Renal cortical epithelial cell (primary cell): Measurements from ENCODE around the gene FXYD5. TPM values are rescaled to one million over a fixed set of nuclear protein-coding genes. Genes with fewer than 3 reads are reported as not detected.
A peak's percentile ranks its signal among the peaks of the same experiment; 100 is the strongest.

Source experiments
- DNase-seq: peaks from one replicate; pipeline ENCODE4 v3.0.0-alpha.2; 2011; ENCODE audit warnings: low read depth
- total RNA-seq: library from RNA; depleted of rRNA; stranded (reverse); fragments of >200 nt; gene quantifications from 2 replicates; pipeline ENCODE4 v1.2.3, GENCODE V29; 2014

FXYD5 gene, protein sequence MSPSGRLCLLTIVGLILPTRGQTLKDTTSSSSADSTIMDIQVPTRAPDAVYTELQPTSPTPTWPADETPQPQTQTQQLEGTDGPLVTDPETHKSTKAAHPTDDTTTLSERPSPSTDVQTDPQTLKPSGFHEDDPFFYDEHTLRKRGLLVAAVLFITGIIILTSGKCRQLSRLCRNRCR
- 7.2 and 10.1 TPM in 2 replicates for total RNA-seq

DNA sequence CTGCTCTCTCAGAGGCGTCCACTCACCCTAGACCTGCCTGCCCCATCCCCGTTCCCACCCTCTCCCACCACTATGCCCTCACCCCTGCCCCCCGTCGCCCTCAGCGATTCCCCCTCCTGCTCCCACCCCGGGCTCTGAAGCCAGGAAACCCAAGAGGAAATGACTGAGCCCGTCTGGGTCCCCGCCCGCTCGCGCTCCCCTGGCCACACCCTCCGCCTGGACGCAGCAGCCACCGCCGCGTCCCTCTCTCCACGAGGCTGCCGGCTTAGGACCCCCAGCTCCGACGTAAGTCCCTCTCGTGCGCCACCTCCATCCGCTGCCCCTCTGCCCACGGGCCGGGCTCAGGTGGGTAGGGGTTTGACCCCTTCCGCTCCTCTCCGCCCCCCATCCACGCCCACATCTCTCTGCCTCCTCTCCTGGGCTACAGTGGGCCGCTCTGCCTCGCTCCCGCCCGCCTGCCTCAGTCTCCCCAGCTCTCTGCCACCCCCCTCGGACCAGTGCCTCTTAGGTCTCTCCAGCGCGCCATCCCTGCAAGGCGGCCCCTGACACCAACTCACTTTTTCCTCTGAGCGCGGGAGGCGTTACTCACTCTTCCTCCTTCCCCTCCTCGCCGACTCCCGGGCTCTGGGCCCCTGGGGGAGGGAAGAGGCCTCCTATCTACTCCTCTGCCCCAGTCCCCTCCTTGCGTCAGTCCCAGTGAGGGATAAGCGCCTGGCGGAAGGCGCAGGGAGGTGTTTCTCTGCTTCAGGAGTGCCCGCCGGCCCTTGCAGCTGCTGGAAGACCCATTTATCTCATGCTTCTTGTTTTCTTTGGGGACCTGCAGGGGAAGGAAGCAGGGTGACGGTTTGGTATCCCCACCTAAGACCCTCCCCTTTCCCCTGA lies at the start of gene FXYD5:
FXYD5 (plus strand) TSS at position 211 of the 882 bp plus-strand sequence. CDS start 816 bp downstream, outside the sequence.
- peak; percentile 27 for DNase-seq

- DNase-seq = no peak
Observed at GRCh38 chr19:35105047-35105410, 49.5 kb upstream of the FXYD5 start.

GRCh38 chr19:35105411-35106290 lies 48.9 kb upstream of the FXYD5 start:
- DNase-seq = no peak

DNA sequence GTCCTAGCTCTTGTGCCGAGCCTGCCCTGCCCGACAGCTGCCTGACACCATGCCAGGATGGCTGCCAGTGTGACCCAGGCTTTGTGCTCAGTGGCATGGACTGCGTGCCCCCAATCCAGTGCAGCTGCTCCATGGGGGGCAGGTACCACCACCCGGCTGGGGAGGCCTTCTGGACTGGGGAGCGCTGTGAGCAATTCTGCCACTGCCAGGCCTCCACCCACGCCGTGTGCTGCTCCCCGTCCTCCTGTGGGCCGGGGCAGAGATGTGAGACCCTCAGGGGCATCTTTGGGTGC lies 48.3 kb upstream of the FXYD5 start:
- DNase-seq = no peak

- no peak for DNase-seq
Observed at GRCh38 chr19:35106898-35107541, 47.5 kb upstream of the FXYD5 start.

- DNase-seq = peak; percentile 29
Observed at GRCh38 chr19:35107545-35107944, 47.0 kb upstream of the FXYD5 start.

DNA sequence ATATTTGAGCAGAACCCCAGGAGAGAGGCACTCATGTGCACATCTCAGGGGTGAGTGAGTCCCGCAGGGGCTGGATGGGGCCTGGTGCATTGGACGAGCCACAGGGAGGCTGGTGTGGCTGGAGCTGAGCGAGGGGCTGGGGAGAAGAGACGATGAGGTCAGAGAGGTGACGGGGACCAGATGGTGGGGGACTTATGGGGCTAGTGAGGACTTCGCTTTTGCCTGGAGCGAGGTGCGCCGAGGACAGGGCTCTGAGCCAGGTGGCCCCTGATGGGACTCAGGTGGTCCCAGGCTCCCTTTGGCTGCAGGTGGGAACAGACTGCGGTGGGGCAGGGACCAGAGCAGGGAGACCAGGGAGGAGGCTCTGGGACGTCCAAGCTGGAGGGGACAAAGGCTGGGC lies 45.8 kb upstream of the FXYD5 start:
- DNase-seq = no peak

- DNase-seq = no peak
Observed at GRCh38 chr19:35109395-35110112, 45.0 kb upstream of the FXYD5 start.

DNA sequence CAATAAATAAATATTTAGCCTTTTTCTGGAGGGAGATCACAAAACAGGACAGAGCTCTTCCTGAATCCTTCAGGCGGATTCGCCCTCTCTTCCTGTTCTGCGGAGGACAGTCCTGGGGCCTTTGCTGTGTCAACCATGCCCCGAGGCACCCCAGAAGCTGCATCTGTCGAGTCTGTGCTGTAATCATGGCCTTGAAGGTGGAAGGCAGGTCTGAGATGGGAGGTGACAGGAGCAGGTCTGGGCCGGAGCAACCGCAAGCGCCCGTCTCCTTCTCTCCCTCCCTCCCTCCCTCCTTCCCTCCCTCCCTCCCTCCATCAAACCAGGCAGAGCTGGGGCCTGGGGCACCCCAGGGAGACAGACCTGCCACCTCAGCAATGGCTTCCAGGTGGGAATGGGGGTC lies 43.6 kb upstream of the FXYD5 start:
- DNase-seq = no peak

GRCh38 chr19:35112995-35113688 lies 41.4 kb upstream of the FXYD5 start:
- no peak for DNase-seq

GRCh38 chr19:35114353-35115176 lies 40.0 kb upstream of the FXYD5 start:
- DNase-seq = no peak

DNA sequence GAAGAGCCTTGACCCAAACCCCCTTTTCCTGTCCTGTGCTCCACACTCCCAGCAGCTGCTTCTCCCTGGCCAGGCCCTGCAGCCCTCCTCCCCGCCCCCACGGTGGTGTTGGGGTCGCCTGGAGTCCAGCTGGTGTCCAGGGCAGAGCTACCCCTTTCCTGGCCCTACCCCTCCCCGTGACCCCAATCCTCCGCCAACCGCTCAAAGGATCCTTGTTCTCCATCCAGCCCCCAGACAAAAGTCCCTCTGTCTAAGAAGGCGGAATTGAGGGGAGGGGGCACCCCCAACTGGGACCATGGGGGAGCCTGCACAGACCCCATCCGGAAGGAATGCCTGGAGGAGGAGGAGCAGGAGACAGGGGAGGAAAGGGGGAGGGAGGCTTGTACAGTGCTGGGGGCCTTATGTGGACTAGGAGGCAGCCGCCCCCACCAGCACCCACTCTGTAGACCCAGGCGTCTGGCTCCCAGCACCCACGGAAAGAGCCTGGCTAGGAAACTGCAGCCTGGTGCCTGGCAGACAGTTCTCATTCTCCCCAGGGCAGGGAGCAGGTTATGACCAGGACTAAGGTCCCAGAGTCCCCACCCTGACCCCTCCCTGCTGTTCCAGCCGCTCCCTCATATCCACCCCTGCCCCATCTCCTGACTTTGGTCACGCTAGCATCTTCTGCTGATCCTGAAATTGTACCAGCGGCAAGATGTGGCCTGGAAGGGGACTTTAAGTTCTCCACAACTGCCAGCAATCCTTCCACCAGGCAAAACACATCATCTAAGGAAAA lies 39.2 kb upstream of the FXYD5 start, which contains the start of gene FXYD3:
FXYD3 (plus strand) TSS at position 647 of the 775 bp plus-strand sequence. CDS start 3,554 bp downstream, outside the sequence.
- DNase-seq = no peak

DNA sequence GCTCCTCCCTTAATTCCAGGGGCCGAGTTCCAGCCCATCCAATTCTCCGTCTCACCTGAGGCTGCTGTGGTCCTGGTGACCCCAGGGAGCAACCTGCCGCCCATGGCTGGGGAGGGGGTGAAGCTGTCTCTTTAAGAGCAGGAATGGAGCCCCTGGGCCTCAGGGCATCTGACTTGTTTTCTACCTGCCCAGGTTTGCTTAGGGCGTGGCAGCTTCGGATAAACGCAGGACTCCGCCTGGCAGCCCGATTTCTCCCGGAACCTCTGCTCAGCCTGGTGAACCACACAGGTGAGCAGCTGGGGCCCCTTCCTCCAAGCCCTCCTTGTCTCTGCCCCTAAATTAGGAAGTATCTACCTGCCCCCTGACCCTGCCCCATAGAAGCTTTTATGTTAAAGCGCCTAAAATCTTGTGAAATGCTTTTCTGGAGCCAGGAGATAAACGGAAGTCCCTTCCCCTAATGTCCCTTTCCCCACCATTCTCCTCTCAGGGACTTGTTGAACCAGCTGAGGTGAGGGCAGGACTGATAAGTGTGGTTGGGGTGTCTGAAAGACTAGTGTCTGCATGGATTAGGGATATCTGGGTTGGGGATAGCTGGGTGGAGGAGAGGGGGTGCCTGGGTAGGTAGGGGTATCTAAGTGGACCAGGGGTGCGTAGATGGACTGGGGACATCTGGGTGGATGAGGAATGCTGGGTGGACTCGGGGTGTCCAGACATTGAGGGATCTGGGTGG lies 38.3 kb upstream of the FXYD5 start:
- DNase-seq = no peak

DNA sequence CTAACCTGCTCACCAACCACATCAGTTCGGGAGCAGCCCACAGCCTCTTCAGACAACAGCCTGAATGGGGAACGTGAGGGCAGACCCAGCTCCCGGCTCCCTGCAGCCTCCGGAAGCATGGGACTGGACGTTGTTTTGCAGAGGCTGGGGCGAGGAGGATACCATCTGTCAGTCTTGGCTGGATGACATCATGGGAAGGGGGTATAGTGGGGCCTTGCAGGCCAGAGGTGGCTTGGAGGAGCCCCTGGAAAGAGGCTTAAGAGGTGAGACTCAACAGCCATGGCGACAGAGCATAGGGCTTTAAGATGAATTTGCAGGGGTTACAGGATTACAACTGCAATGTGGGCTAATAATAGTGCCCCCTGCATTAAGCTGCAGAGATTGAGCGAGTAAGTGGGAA lies 37.4 kb upstream of the FXYD5 start:
- no peak for DNase-seq

GRCh38 chr19:35117799-35118198 lies 36.7 kb upstream of the FXYD5 start:
- no peak for DNase-seq

DNA sequence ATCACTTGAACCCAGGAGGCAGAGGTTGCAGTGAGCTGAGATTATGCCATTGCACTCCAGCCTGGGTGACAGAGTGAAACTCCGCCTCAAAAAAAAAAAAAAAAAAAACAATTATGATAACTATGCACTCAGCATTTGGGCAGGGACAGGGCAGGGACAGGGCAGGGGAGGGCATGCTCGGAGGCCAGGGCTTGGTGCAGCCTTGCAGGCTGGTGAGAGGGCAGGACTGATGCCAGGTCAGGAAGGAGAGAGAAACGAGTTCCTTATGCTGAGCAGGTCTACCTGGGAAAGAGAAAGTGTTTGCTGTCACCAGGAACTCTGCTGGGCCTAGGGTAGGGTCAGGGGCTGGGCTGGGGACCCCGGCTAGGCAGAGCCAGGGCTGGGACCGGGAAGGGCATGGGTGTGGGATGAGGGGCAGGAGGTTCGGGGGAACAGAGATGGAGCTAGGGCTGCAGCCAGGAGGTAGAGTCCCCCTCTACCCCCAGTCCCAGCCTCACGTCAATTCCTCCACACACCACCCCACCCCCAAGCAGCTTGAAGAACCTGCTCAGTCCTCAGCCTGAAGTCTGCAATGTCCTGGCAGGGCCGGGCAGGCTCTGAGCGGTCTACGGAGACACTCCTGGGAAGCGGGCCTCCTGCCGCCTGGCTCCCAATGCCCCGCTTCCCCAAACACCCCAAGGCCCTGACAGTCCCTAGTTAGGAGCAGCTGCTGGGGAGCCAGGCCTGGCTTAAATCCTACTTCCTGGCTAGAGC lies 36.1 kb upstream of the FXYD5 start:
- DNase-seq = no peak

- no peak for DNase-seq
Observed at GRCh38 chr19:35119091-35119490, 35.4 kb upstream of the FXYD5 start.
